Hepatocyte (in vitro differentiated cells): ENCODE measurements around the gene RNF20.

Experiments used
- EZH2 ChIP-seq: fragments of 200-600 bp; sonication (generic); IDR thresholded peaks from 2 replicates; pipeline ENCODE4 v1.6.1; 2016; ENCODE audit warnings: antibody characterized with exemption, mild to moderate bottlenecking, borderline replicate concordance
- EZH2phosphoT487 ChIP-seq: fragments of 200-600 bp; sonication (generic); IDR thresholded peaks from one replicate; pipeline ENCODE4 v1.6.1; 2018; ENCODE audit warnings: antibody characterized with exemption, mild to moderate bottlenecking, low read depth, moderate library complexity; ENCODE audit not compliant: unreplicated experiment, severe bottlenecking
- TF ChIP-seq, protein P1 (sequence below): fragments of 200-600 bp; sonication (generic); IDR thresholded peaks from 2 replicates; pipeline ENCODE4 v1.5.1; 2016; ENCODE audit warnings: antibody characterized with exemption, mild to moderate bottlenecking; ENCODE audit not compliant: poor library complexity

- TF ChIP-seq, protein P1, sequence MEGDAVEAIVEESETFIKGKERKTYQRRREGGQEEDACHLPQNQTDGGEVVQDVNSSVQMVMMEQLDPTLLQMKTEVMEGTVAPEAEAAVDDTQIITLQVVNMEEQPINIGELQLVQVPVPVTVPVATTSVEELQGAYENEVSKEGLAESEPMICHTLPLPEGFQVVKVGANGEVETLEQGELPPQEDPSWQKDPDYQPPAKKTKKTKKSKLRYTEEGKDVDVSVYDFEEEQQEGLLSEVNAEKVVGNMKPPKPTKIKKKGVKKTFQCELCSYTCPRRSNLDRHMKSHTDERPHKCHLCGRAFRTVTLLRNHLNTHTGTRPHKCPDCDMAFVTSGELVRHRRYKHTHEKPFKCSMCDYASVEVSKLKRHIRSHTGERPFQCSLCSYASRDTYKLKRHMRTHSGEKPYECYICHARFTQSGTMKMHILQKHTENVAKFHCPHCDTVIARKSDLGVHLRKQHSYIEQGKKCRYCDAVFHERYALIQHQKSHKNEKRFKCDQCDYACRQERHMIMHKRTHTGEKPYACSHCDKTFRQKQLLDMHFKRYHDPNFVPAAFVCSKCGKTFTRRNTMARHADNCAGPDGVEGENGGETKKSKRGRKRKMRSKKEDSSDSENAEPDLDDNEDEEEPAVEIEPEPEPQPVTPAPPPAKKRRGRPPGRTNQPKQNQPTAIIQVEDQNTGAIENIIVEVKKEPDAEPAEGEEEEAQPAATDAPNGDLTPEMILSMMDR, result no peak
- TF ChIP-seq EZH2 (no peak), EZH2phosphoT487 (no peak)
These were observed 6.6 kb upstream of the RNF20 start for GRCh38 chr9:101527066-101527465.
